ENCODE data around the gene SPATA16.
"Not testable (repeated sequence)": the region's sequence is repeated elsewhere in the genome, so short reads cannot be mapped to it uniquely, and the experiment has no call there.

Gene SPATA16

GRCh38 chr3:173156533-173156932 is 15.5 kb upstream of the SPATA16 start:
- not testable (repeated sequence) for H2AFZ ChIP-seq (ENCODE audit: insufficient read depth, low read length, poor library complexity); H3K4ac ChIP-seq (ENCODE audit: low read depth, low read length); H3K18ac ChIP-seq (ENCODE audit: low read length); H3K79me1 ChIP-seq (ENCODE audit: low read length); H3K27me3 ChIP-seq (ENCODE audit: insufficient read depth, low read length); H3K4me3 ChIP-seq (ENCODE audit: low read depth, low read length); H3K4me2 ChIP-seq (ENCODE audit: low read length); H3K14ac ChIP-seq (ENCODE audit: low read length); H4K91ac ChIP-seq (ENCODE audit: low read depth, low read length); H3K27ac ChIP-seq (ENCODE audit: low read depth, low read length); H3K4me1 ChIP-seq (ENCODE audit: control insufficient read depth in 1 of 2, insufficient read depth in 2 of 2, low read length in 2 of 2); H3K9me3 ChIP-seq (ENCODE audit: insufficient read depth, low read depth, low read length); H3K9ac ChIP-seq (ENCODE audit: low read length); H3K36me3 ChIP-seq (ENCODE audit: control insufficient read depth in 1 of 2, insufficient read depth in 2 of 2, low read length in 2 of 2); H2BK12ac ChIP-seq (ENCODE audit: low read length); H3K23ac ChIP-seq (ENCODE audit: low read length); H4K12ac ChIP-seq (ENCODE audit: low read depth, low read length); H2AK5ac ChIP-seq (ENCODE audit: low read length); H3K79me2 ChIP-seq (ENCODE audit: control insufficient read depth, insufficient read depth, low read length, poor library complexity); H2BK120ac ChIP-seq (ENCODE audit: insufficient read depth, low read length, poor library complexity); H2BK5ac ChIP-seq (ENCODE audit: low read depth, low read length, poor library complexity); DNase-seq; H4K8ac ChIP-seq (ENCODE audit: low read depth, low read length)
- WGBS (ENCODE audit: extremely low coverage, insufficient coverage, insufficient read length), result no CpG with 5 or more reads among the region's 9 CpGs

- H3K4me3 ChIP-seq (ENCODE audit: low read depth, low read length), result no peak overlapping the region
These were observed 12.6 kb upstream of the SPATA16 start for GRCh38 chr3:173153631-173154030.

GRCh38 chr3:173139420-173139819 is 1.6 kb downstream of the SPATA16 start:
- Histone ChIP-seq H2BK12ac (ENCODE audit: low read length) (no peak overlapping the region), H3K36me3 (ENCODE audit: control insufficient read depth in 1 of 2, insufficient read depth in 2 of 2, low read length in 2 of 2) (no peaks in the 10 kb centered on the region), H3K79me2 (ENCODE audit: control insufficient read depth, insufficient read depth, low read length, poor library complexity) (no peaks in the 10 kb centered on the region), H3K14ac (ENCODE audit: low read length) (no peak overlapping the region), H2AK5ac (ENCODE audit: low read length) (no peak overlapping the region), H3K4me1 (ENCODE audit: control insufficient read depth in 1 of 2, insufficient read depth in 2 of 2, low read length in 2 of 2) (no peaks in the 10 kb centered on the region), H3K9me3 (ENCODE audit: insufficient read depth, low read depth, low read length) (no peaks in the 10 kb centered on the region), H3K4me3 (ENCODE audit: low read depth, low read length) (no peak overlapping the region), H2AFZ (ENCODE audit: insufficient read depth, low read length, poor library complexity) (no peak overlapping the region), H2BK5ac (ENCODE audit: low read depth, low read length, poor library complexity) (no peak overlapping the region), H2BK120ac (ENCODE audit: insufficient read depth, low read length, poor library complexity) (no peak overlapping the region), H4K91ac (ENCODE audit: low read depth, low read length) (no peak overlapping the region), H3K9ac (ENCODE audit: low read length) (no peak overlapping the region), H3K4ac (ENCODE audit: low read depth, low read length) (no peak overlapping the region), H3K27me3 (ENCODE audit: insufficient read depth, low read length) (no peaks in the 10 kb centered on the region), H3K79me1 (ENCODE audit: low read length) (no peaks in the 10 kb centered on the region), H3K18ac (ENCODE audit: low read length) (no peak overlapping the region), H4K12ac (ENCODE audit: low read depth, low read length) (no peak overlapping the region), H3K27ac (ENCODE audit: low read depth, low read length) (no peak overlapping the region), H4K8ac (ENCODE audit: low read depth, low read length) (no peak overlapping the region), H3K23ac (ENCODE audit: low read length) (no peak overlapping the region), H3K4me2 (ENCODE audit: low read length) (no peak overlapping the region)
- no peak for DNase-seq
- no CpG with 5 or more reads among the region's 2 CpGs for WGBS (ENCODE audit: extremely low coverage, insufficient coverage, insufficient read length)

More at GRCh38 chr3:173153631-173154030, 12.6 kb upstream of the SPATA16 start:
- no peak for DNase-seq
- Histone ChIP-seq H2AFZ (ENCODE audit: insufficient read depth, low read length, poor library complexity) (no peak overlapping the region), H3K9me3 (ENCODE audit: insufficient read depth, low read depth, low read length) (no peaks in the 10 kb centered on the region), H3K27me3 (ENCODE audit: insufficient read depth, low read length) (no peaks in the 10 kb centered on the region), H2AK5ac (ENCODE audit: low read length) (no peak overlapping the region), H3K79me2 (ENCODE audit: control insufficient read depth, insufficient read depth, low read length, poor library complexity) (no peaks in the 10 kb centered on the region), H4K8ac (ENCODE audit: low read depth, low read length) (no peak overlapping the region), H3K79me1 (ENCODE audit: low read length) (no peaks in the 10 kb centered on the region), H2BK12ac (ENCODE audit: low read length) (no peak overlapping the region), H3K4ac (ENCODE audit: low read depth, low read length) (no peak overlapping the region), H3K18ac (ENCODE audit: low read length) (no peak overlapping the region), H3K36me3 (ENCODE audit: control insufficient read depth in 1 of 2, insufficient read depth in 2 of 2, low read length in 2 of 2) (no peaks in the 10 kb centered on the region), H2BK5ac (ENCODE audit: low read depth, low read length, poor library complexity) (no peak overlapping the region), H3K4me1 (ENCODE audit: control insufficient read depth in 1 of 2, insufficient read depth in 2 of 2, low read length in 2 of 2) (no peaks in the 10 kb centered on the region), H3K4me2 (ENCODE audit: low read length) (no peak overlapping the region), H4K12ac (ENCODE audit: low read depth, low read length) (no peak overlapping the region), H3K23ac (ENCODE audit: low read length) (no peak overlapping the region), H3K27ac (ENCODE audit: low read depth, low read length) (no peak overlapping the region), H4K91ac (ENCODE audit: low read depth, low read length) (no peak overlapping the region), H2BK120ac (ENCODE audit: insufficient read depth, low read length, poor library complexity) (no peak overlapping the region), H3K14ac (ENCODE audit: low read length) (no peak overlapping the region), H3K9ac (ENCODE audit: low read length) (no peak overlapping the region)
- WGBS (ENCODE audit: extremely low coverage, insufficient coverage, insufficient read length), result no CpG with 5 or more reads among the region's 2 CpGs

- Histone ChIP-seq H3K27me3 (ENCODE audit: insufficient read depth, low read length) (no peaks in the 10 kb centered on the region), H3K36me3 (ENCODE audit: control insufficient read depth in 1 of 2, insufficient read depth in 2 of 2, low read length in 2 of 2) (no peaks in the 10 kb centered on the region), H2AK5ac (ENCODE audit: low read length) (no peak overlapping the region), H2BK120ac (ENCODE audit: insufficient read depth, low read length, poor library complexity) (no peak overlapping the region), H3K79me1 (ENCODE audit: low read length) (no peaks in the 10 kb centered on the region), H3K18ac (ENCODE audit: low read length) (no peak overlapping the region), H3K4me1 (ENCODE audit: control insufficient read depth in 1 of 2, insufficient read depth in 2 of 2, low read length in 2 of 2) (no peaks in the 10 kb centered on the region), H3K4me2 (ENCODE audit: low read length) (no peak overlapping the region), H3K9ac (ENCODE audit: low read length) (no peak overlapping the region), H3K9me3 (ENCODE audit: insufficient read depth, low read depth, low read length) (no peaks in the 10 kb centered on the region), H2BK5ac (ENCODE audit: low read depth, low read length, poor library complexity) (no peak overlapping the region), H3K79me2 (ENCODE audit: control insufficient read depth, insufficient read depth, low read length, poor library complexity) (no peaks in the 10 kb centered on the region), H3K4ac (ENCODE audit: low read depth, low read length) (no peak overlapping the region), H3K14ac (ENCODE audit: low read length) (no peak overlapping the region), H2BK12ac (ENCODE audit: low read length) (no peak overlapping the region), H3K4me3 (ENCODE audit: low read depth, low read length) (no peak overlapping the region), H2AFZ (ENCODE audit: insufficient read depth, low read length, poor library complexity) (no peak overlapping the region), H4K12ac (ENCODE audit: low read depth, low read length) (no peak overlapping the region), H3K27ac (ENCODE audit: low read depth, low read length) (no peak overlapping the region), H3K23ac (ENCODE audit: low read length) (no peak overlapping the region), H4K91ac (ENCODE audit: low read depth, low read length) (no peak overlapping the region), H4K8ac (ENCODE audit: low read depth, low read length) (no peak overlapping the region)
- WGBS (ENCODE audit: extremely low coverage, insufficient coverage, insufficient read length), result no CpG with 5 or more reads among the region's 3 CpGs
- no peak for DNase-seq
These were observed 3.0 kb downstream of the SPATA16 start for GRCh38 chr3:173138026-173138425.
